SH-SY5Y (cell line): ENCODE data around the gene ARF3.

Experiments
- GATA2 ChIP-seq: IDR thresholded peaks from 2 replicates; pipeline ENCODE4 v1.6.1; 2011; ENCODE audit warnings: mild to moderate bottlenecking, low read depth, low read length
- GATA3 ChIP-seq: IDR thresholded peaks from 2 replicates; pipeline ENCODE4 v1.6.1; 2011; ENCODE audit warnings: low read depth, mild to moderate bottlenecking, low read length, moderate library complexity

GRCh38 chr12:48972952-48973483, 15.7 kb upstream of the ARF3 start:
- no peak for TF ChIP-seq GATA3
- TF ChIP-seq GATA2, result no peak
